Omental fat pad (tissue), 4 donors: ENCODE data around the gene HOXD9. TPM values are rescaled to one million over a fixed set of nuclear protein-coding genes. Genes with fewer than 3 reads are reported as not detected.

Source experiments
- ATAC-seq: fragments of 150-250 bp; one replicate; pipeline ENCODE4 v1.9.1; 2016; ENCODE audit warnings: mild to moderate bottlenecking, moderate library complexity; ENCODE audit not compliant: low FRiP score
- DNase-seq: peaks from one replicate; pipeline ENCODE4 v3.0.0-alpha.2; 2019; ENCODE audit warnings: low spot score
- total RNA-seq, 4 donors: library from RNA; depleted of rRNA; stranded (reverse); fragments of >200 nt; gene quantifications; one replicate each; pipeline ENCODE4 v1.1.0, GENCODE V29; 2016
- TF ChIP-seq, protein P1 (sequence below), 3 donors: fragments of 450-650 bp; IDR thresholded peaks; one replicate each; pipeline ENCODE4 v1.5.1; 2016 to 2017; ENCODE audit warnings: antibody characterized with exemption in 3 of 3, mild to moderate bottlenecking in 3 of 3, moderate library complexity in 2 of 3

The HOXD9 gene
- total RNA-seq, 4 donors from 2014 or later, result 0.95 to 2.6 (median 1.7) TPM

DNA sequence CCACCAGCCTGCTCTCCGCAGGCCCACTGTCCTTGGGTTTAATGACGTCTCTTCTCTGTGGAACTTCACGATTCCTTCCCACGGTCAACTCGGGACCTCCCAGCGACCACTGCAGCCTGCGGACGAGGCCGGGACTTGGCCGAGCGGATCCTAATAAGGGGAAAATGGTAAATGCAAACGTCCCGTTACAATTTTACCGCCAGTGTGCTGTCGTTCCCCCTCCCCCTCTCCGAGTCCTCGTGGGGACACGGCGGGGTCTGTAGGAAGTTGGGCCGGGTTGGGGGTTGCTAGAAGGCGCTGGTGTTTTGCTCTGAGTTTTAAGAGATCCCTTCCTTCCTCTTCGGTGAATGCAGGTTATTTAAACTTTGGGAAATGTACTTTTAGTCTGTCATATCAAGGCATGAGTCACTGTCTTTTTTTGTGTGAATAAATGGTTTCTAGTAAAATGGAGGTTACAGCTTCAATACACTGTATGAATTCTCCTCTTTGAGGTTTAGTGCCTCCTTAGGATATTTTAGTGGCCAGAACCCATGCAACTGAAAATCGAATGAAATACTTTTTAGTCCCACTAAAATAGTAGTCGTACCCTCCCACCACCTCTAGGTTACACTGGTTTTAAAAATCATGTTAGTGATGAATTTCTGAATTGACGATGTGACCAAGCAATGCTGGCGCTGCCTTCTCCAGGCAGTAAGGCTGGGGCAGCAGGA, 13.2 kb upstream of the HOXD9 start:
- DNase-seq (no peak), ATAC-seq (no peak)

DNA sequence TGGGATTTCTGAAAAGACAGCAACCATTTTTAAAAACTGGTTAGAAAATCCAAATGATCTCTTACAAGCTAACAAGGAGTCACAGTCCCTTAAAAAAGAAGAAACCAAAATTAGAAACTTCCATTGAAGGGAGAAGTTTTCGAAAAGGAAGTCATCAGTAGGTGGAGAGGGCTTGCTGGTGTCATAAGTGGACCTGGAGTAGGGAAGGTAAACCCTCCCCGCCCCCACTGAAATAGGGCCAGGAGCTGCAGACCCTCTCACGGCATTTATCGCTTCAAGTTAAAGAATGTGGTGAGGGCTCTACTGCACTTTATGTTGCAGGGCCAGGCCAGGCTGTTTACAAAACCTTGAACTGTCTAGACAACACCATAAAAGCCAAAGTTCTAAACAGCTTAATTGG, 12.6 kb upstream of the HOXD9 start:
- TF ChIP-seq, protein P1, sequence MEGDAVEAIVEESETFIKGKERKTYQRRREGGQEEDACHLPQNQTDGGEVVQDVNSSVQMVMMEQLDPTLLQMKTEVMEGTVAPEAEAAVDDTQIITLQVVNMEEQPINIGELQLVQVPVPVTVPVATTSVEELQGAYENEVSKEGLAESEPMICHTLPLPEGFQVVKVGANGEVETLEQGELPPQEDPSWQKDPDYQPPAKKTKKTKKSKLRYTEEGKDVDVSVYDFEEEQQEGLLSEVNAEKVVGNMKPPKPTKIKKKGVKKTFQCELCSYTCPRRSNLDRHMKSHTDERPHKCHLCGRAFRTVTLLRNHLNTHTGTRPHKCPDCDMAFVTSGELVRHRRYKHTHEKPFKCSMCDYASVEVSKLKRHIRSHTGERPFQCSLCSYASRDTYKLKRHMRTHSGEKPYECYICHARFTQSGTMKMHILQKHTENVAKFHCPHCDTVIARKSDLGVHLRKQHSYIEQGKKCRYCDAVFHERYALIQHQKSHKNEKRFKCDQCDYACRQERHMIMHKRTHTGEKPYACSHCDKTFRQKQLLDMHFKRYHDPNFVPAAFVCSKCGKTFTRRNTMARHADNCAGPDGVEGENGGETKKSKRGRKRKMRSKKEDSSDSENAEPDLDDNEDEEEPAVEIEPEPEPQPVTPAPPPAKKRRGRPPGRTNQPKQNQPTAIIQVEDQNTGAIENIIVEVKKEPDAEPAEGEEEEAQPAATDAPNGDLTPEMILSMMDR (IDR thresholded peaks at IDR 0.05), result no peak
- no peak for ATAC-seq

More for the DNA sequence above, 13.2 kb upstream of the HOXD9 start:
- TF ChIP-seq, protein P1 (IDR thresholded peaks at IDR 0.05), result no peak

DNA sequence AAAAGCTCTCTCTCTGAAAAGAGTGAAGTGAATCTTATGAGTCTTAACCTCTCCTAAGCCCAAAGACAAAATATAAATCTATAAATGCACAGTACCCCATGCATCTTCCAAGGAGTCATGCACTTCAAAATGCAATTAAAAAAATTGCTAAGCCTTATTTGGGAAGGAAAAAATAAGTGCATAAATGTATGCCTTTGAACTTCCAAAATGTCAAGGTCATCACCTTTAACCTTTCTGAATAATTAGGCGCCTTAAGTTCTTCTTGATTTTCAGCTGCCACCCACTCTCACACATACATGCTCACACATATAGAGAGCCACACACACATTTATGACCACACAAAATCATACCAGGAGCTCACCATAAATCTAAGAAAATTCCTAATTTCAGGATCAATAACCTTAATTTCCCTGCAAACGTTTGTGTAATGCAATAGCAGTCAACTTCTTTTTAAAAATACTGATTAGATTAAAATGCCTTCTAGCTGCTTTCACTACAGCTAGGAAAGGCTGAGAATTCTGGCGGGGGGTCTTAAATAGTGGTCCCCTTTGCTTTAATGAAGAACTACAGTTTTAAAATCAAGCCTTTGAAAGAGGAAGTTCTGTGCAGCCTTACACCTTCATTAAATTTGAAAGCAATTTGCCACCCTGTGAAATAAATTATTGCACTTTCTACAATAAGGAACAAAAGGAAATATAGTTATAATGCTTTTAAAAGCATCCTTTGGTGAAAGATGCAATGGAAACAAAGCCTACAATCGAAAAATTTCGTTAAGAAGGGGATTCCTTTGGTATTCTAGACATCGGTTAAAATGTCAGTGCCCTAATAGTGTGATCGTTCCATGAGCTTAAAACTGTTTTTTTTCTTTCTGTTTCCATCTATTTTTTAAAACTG, 11.9 kb upstream of the HOXD9 start:
- DNase-seq (no peak), ATAC-seq (no peak)
- TF ChIP-seq, protein P1 (IDR thresholded peaks at IDR 0.05), result no peak

More for the DNA sequence above, 12.6 kb upstream of the HOXD9 start:
- no peak for DNase-seq

DNA sequence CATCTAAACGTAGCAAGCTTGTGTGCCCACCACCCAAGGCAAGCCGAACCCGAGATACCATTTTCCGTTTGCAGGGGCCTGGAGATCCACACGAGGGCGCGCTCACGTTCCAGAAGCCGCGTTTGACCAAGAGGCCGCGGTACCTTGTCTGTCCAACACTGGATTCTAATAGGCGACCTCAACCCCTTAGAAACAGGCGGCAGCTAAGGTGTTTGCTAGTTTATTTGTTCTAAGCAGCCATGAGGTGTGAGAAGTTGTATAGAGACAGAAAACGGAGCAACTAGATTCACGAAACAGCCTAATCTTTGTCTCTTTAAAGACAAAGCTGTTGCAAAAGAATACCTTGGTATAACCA, 11.2 kb upstream of the HOXD9 start:
- TF ChIP-seq, protein P1 (IDR thresholded peaks at IDR 0.05), result no peak
- DNase-seq, result no peak
- ATAC-seq, result no peak

DNA sequence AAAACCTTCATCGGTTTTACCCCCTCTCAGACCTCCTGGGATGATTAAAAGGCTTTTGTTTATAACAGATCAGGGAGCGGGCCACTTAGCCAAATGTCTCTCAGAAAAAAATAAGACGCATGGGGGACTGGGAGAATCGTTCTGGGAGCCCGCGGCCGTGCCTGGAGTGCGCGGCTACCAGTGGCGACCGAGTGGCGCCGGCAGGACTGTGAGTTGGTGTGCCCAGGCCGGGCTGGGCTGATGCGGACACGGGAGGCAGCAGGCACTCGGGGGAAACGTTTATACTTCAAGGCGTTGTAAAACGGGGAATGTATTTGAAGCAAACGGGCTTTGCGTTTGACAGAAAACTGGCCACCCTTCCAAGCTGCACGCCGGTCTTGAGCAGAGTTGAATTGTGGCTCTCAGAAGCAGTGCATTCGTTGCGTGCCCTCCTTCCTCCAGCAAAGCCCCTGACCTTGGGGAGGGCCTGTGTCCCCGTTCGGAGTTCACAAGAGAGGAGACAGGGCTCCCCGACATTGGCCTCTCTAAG, 10.6 kb upstream of the HOXD9 start:
- DNase-seq (no peak), ATAC-seq (no peak)
- TF ChIP-seq, protein P1 (IDR thresholded peaks at IDR 0.05), result no peak

DNA sequence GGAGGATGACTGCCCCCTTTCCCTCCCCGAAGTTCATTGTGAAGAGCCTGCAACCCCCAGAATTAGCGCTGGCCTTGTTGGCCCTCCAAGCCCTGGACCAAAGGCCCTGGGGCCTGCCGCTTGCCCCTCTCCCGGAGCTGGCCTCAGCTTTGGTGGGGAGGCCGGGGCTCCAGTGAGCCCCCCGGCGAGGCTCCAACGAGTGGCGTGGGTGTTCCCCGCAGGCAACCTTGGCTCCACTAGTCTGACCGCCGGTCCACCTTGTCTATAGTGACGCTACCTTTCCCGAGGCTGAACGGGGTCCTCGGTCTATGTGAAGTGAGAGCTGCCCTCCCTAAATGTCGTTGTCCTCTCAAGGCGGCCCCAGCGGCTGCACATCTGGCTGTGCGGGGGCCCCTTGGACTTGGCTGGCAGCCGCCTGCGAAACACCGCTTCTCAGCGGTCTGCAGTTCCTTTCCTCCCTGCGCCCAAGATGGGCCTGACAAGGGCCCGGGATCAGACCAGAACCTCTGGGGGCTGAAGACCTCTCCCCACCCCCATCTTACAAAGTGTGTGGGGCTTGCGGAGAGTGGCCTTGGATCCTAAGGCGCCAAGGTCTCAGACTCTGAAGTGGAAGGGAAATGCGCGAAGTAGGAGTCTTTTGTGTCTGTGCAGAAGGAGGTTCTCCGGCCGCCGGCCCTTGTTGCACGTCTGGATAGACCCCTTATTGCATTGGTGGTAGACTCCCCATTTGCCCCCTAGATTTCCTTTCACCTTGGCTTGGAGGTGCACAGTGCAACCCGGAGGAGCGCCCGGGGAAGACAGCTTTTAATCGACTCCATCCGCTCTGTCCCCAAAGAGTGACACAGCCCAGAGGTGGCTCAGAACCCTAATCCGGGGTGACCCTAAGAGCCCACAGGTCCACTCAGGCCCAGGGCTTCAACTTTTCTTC, 9.9 kb upstream of the HOXD9 start:
- TF ChIP-seq, protein P1 (IDR thresholded peaks at IDR 0.05), result no peak
- DNase-seq (no peak), ATAC-seq (no peak)
